Measurements from ENCODE around the gene MTG1.

- TF ChIP-seq POLR2A (IDR thresholded peaks at IDR 0.05) (no peak), CTCF (IDR thresholded peaks at IDR 0.05) (no peak)
Measured at GRCh38 chr10:133355266-133355665, 38.7 kb upstream of the MTG1 start.

Measured in esophagus squamous epithelium (tissue), 4 donors.